ENCODE measurements around the gene CFAP57. TPM values are rescaled to one million over a fixed set of nuclear protein-coding genes. Genes with fewer than 3 reads are reported as not detected.

Gene CFAP57
- 1.6 and 1.7 TPM in 2 replicates for total RNA-seq (2021)
- Bru-seq, nascent RNA: percentile 32 among the genes with signal in this experiment
- percentile 28 among the genes with signal in this experiment for BruChase-seq, experiment 1, labeled RNA remaining after a 2-hour chase
- BruChase-seq, experiment 2, labeled RNA remaining after a 6-hour chase: percentile 28 among the genes with signal in this experiment
- long read RNA-seq, partial matches to known transcripts: 3 of 3 reads
- long read RNA-seq, other reads (novel, unspliced or antisense): 0 of 3 reads

DNA sequence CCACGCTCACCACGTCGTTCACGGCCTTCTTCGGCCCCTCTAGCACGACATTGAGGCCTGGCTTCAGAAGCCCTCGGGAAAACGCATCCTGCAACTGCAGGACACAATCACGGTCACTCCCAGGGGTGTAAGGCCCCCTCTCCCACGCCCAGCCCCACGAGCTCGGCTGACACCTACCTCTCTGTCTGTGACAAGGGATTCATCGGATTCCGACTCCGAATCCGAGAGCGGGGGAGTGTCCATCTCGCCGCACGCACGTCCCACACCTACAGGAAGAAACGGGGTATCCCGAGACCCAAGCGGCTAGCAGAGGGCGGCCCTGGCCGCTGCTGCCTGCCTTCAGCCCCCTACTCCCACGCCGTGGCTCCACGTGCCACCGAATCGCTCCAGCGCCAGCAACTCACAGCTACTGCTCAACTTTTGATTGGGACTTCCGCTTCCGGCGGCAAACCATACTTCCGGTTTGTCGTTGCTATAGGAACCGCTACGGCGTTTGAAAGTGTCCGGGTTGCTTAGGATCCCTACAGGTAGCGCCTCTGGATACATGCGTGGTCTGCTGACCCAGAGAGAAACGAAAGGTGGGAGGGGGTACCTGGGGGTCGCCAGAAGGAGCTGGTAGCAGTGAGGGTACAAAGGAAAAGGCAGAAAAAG is at the start of gene CFAP57, which contains the start of gene EBNA1BP2:
CFAP57 (plus strand) TSS at position 455 of the 651 bp plus-strand sequence. CDS start 424 bp downstream, outside the sequence.
EBNA1BP2 (minus strand) TSS at position 415 of the 651 bp plus-strand sequence; CDS start at position 243, 172 bp downstream.
- H3K4me1 ChIP-seq (replicated peaks; ENCODE audit: insufficient read depth): peaks cover 15% of the 10 kb centered on the region; the same call in 1 of the 2 replicates
- no peaks in the 10 kb centered on the region for H3K9me2 ChIP-seq (ENCODE audit: insufficient read depth)
- H2AFZ ChIP-seq: peak within 1 kb of the TSS; percentile 97
- no peaks in the 10 kb centered on the region for H3K27me3 ChIP-seq (ENCODE audit: insufficient read depth, low read depth)
- H3K4me2 ChIP-seq: peak within 1 kb of the TSS; percentile 90
- POLR2A ChIA-PET (ENCODE audit: unreplicated experiment): interaction anchor here (0.5 to 1.5 kb wide), 7 partner anchors 14 to 1458 kb away, joined by 3 to 16 read pairs (median 3); no protein-coding TSS in a partner anchor
- CTCF ChIA-PET: interaction anchor here (1.7 kb wide), 1 partner anchor 113 kb away, joined by 3 read pairs; the partner anchor contains the start of gene C1orf210
- DNase-seq: peak; percentile 90 to 94
- H4K20me1 ChIP-seq (ENCODE audit: insufficient read depth): peaks cover 11% of the 10 kb centered on the region
- H3K4me3 ChIP-seq: peak within 1 kb of the TSS; percentile 89
- H3K9me3 ChIP-seq (ENCODE audit: insufficient read depth, low read depth): peaks cover 9% of the 10 kb centered on the region; the same call in 1 of the 2 replicates
- H3K27ac ChIP-seq: peak within 1 kb of the TSS; percentile 32
- peaks cover 36% of the 10 kb centered on the region for H3K36me3 ChIP-seq (ENCODE audit: low read depth)
- H3K79me2 ChIP-seq (ENCODE audit: low read depth): peaks cover 41% of the 10 kb centered on the region
- no peak for TF ChIP-seq EZH2 (IDR thresholded peaks at IDR 0.05; ENCODE audit: low read depth)
- TF ChIP-seq, protein P1, sequence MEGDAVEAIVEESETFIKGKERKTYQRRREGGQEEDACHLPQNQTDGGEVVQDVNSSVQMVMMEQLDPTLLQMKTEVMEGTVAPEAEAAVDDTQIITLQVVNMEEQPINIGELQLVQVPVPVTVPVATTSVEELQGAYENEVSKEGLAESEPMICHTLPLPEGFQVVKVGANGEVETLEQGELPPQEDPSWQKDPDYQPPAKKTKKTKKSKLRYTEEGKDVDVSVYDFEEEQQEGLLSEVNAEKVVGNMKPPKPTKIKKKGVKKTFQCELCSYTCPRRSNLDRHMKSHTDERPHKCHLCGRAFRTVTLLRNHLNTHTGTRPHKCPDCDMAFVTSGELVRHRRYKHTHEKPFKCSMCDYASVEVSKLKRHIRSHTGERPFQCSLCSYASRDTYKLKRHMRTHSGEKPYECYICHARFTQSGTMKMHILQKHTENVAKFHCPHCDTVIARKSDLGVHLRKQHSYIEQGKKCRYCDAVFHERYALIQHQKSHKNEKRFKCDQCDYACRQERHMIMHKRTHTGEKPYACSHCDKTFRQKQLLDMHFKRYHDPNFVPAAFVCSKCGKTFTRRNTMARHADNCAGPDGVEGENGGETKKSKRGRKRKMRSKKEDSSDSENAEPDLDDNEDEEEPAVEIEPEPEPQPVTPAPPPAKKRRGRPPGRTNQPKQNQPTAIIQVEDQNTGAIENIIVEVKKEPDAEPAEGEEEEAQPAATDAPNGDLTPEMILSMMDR (conservative IDR thresholded peaks at IDR 0.05): no peak
- no TSS peak for BruUV-seq (replicated peaks)
- peaks cover 14% of the 10 kb centered on the region; the same call in 1 of the 2 replicates for H3F3A ChIP-seq (ENCODE audit: insufficient read depth, low read depth)
- intact Hi-C loops (cut with micrococcal nuclease; ENCODE audit: unreplicated experiment): loop anchor here (1.0 kb wide), 1 partner anchor 35 kb away; no protein-coding TSS in a partner anchor

DNA sequence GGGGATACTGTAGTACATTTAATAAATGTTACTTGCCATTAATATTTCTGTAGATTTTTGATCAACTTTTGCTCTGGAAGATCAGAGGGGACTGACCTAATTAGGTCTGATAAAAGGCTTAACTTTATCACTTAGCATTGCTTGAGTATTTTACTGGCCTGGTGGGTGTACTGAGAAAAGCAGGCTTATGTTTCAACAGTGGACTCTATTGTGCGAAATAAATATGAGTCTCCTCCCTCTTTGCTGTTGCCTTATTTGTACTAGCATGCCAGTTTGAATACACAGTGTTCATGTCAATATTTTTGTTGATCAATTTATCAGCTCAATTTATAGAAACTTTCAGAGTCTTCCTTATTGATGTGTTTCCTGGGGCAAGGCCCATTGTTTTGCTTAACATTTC is 49.1 kb upstream of the CFAP57 start:
- no peaks in the 10 kb centered on the region for H3K36me3 ChIP-seq (ENCODE audit: low read depth)
- intact Hi-C loops (cut with micrococcal nuclease; ENCODE audit: unreplicated experiment): no loop called here
- BruUV-seq (replicated peaks): no TSS peak
- no peak overlapping the region for H3K4me2 ChIP-seq
- H3K9me3 ChIP-seq (ENCODE audit: insufficient read depth, low read depth): no peaks in the 10 kb centered on the region
- no peaks in the 10 kb centered on the region for H3K27me3 ChIP-seq (ENCODE audit: insufficient read depth, low read depth)
- H3K4me1 ChIP-seq (replicated peaks; ENCODE audit: insufficient read depth): no peaks in the 10 kb centered on the region
- H4K20me1 ChIP-seq (ENCODE audit: insufficient read depth): no peaks in the 10 kb centered on the region
- H3K9me2 ChIP-seq (ENCODE audit: insufficient read depth): no peaks in the 10 kb centered on the region
- peaks cover 4% of the 10 kb centered on the region; the same call in 1 of the 2 replicates for H3F3A ChIP-seq (ENCODE audit: insufficient read depth, low read depth)
- H3K4me3 ChIP-seq: no peak overlapping the region
- TF ChIP-seq, protein P1 (conservative IDR thresholded peaks at IDR 0.05): no peak
- TF ChIP-seq EZH2 (IDR thresholded peaks at IDR 0.05; ENCODE audit: low read depth): no peak
- H3K27ac ChIP-seq: no peak overlapping the region
- ChIA-PET POLR2A (ENCODE audit: unreplicated experiment) (no interaction called here), CTCF (no interaction called here)
- H2AFZ ChIP-seq: no peak overlapping the region
- no peaks in the 10 kb centered on the region for H3K79me2 ChIP-seq (ENCODE audit: low read depth)
- DNase-seq: no peak

DNA sequence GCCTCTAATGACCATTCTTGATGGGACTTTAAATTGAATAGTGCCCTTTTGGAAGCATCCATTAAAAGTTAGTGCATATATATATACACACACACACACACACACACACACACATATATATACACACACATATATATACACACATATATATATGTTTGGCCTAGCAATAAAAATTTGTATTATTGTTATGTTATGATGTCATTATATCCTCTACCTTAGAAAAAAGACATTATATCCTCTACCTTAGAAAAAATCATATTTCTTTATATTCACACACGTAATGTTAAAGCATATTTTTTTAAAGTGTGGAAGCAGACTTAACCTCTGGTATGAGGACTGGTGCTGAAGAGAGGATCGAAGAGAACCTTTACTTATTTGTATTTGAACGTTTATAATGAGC is 43.3 kb upstream of the CFAP57 start:
- no peaks in the 10 kb centered on the region for H3K9me3 ChIP-seq (ENCODE audit: insufficient read depth, low read depth)
- no peak for DNase-seq
- no peaks in the 10 kb centered on the region for H4K20me1 ChIP-seq (ENCODE audit: insufficient read depth)
- H3K9me2 ChIP-seq (ENCODE audit: insufficient read depth): no peaks in the 10 kb centered on the region
- no peaks in the 10 kb centered on the region for H3K79me2 ChIP-seq (ENCODE audit: low read depth)
- no peak overlapping the region for H3K4me3 ChIP-seq
- H3F3A ChIP-seq (ENCODE audit: insufficient read depth, low read depth): no peaks in the 10 kb centered on the region
- no peak for TF ChIP-seq EZH2 (IDR thresholded peaks at IDR 0.05; ENCODE audit: low read depth)
- TF ChIP-seq, protein P1 (conservative IDR thresholded peaks at IDR 0.05): no peak
- no peak overlapping the region for H2AFZ ChIP-seq
- ChIA-PET CTCF (no interaction called here), POLR2A (ENCODE audit: unreplicated experiment) (no interaction called here)
- no peaks in the 10 kb centered on the region for H3K27me3 ChIP-seq (ENCODE audit: insufficient read depth, low read depth)
- H3K4me1 ChIP-seq (replicated peaks; ENCODE audit: insufficient read depth): no peaks in the 10 kb centered on the region
- no peak overlapping the region for H3K27ac ChIP-seq
- H3K4me2 ChIP-seq: no peak overlapping the region
- no peaks in the 10 kb centered on the region for H3K36me3 ChIP-seq (ENCODE audit: low read depth)
- intact Hi-C loops (cut with micrococcal nuclease; ENCODE audit: unreplicated experiment): no loop called here
- no TSS peak for BruUV-seq (replicated peaks)
